Left lung (tissue), 10 donors: ENCODE measurements around the gene CLEC7A. TPM values are rescaled to one million over a fixed set of nuclear protein-coding genes. Genes with fewer than 3 reads are reported as not detected.

Source experiments
- ATAC-seq: fragments of 200-7000 bp; cut with Tn5 transposase; one replicate; pipeline ENCODE4 v1.9.1; 2020; ENCODE audit warnings: moderate library complexity
- DNase-seq, 4 donors: peaks; one replicate each; pipeline ENCODE4 v3.0.0-alpha.2; 2013 to 2020
- H3K27ac ChIP-seq, 2 donors: fragments of 200-600 bp; sonication (generic) in 1 of 2; one replicate each; pipeline versions ENCODE4 v1.5.0 to v1.8.0; 2020 to 2021
- H3K27me3 ChIP-seq, 2 donors: fragments of 200-600 bp; sonication (generic) in 1 of 2; one replicate each; pipeline versions ENCODE4 v1.5.0 to v1.8.0; 2020 to 2021
- H3K36me3 ChIP-seq, 2 donors: fragments of 200-600 bp; sonication (generic) in 1 of 2; one replicate each; pipeline versions ENCODE4 v1.5.0 to v1.8.0; 2020 to 2021
- H3K4me1 ChIP-seq, 2 donors: fragments of 200-600 bp; one replicate each; pipeline ENCODE4 v1.8.0; 2021
- H3K4me3 ChIP-seq, 2 donors: fragments of 200-600 bp; sonication (generic) in 1 of 2; one replicate each; pipeline versions ENCODE4 v1.5.0 to v1.8.0; 2020 to 2021; ENCODE audit warnings: mild to moderate bottlenecking in 1 of 2
- H3K9me3 ChIP-seq, 2 donors: fragments of 200-600 bp; sonication (generic) in 1 of 2; one replicate each; pipeline versions ENCODE4 v1.5.0 to v1.8.0; 2020 to 2021
- intact Hi-C, 2 donors: fragments of 100-400 bp; cut with DNase I; formaldehyde crosslinking; loops; one replicate each; pipeline versions ENCODE4 v1.11.2 to v1.14.2; 2022
- polyA plus RNA-seq, 6 donors: library from polyadenylated mRNA; unstranded; fragments of 120-200 nt; gene quantifications; one replicate each; pipeline ENCODE4 v1.2.1, GENCODE V29; 2013; ENCODE audit not compliant: insufficient read length in 6 of 6
- total RNA-seq, 2 donors: library from RNA; stranded (reverse); fragmentation: NEBNext Ultra II Directional; extraction: Animal tissue kit (Norgen Biotek cat#: 25700); gene quantifications; one replicate each; pipeline ENCODE4 v1.2.1, GENCODE V29; 2021
- TF ChIP-seq, protein P1 (sequence below), 2 donors: fragments of 200-600 bp; sonication (generic) in 1 of 2; IDR thresholded peaks; one replicate each; pipeline versions ENCODE4 v1.5.0 to v1.8.0; 2021; ENCODE audit warnings: antibody characterized with exemption in 2 of 2
- donor health status: DM: no; HTN: yes; CAD: no.
- donor health status: DM: no; HTN: no; CAD: no.

The CLEC7A gene
- total and polyA plus RNA-seq, 8 donors: 3.3 to 75.7 (median 3.9) TPM

GRCh38 chr12:10174986-10175614, 45.1 kb upstream of the CLEC7A start:
- ATAC-seq (no peak), DNase-seq (no peak)
- H3K36me3 ChIP-seq: no peaks in the 10 kb centered on the region
- intact Hi-C loops: no loop called here
- peaks cover 0 to 12% of the 10 kb centered on the region in 2 donors for H3K4me1 ChIP-seq
- no peak overlapping the region for H3K4me3 ChIP-seq
- TF ChIP-seq, protein P1, sequence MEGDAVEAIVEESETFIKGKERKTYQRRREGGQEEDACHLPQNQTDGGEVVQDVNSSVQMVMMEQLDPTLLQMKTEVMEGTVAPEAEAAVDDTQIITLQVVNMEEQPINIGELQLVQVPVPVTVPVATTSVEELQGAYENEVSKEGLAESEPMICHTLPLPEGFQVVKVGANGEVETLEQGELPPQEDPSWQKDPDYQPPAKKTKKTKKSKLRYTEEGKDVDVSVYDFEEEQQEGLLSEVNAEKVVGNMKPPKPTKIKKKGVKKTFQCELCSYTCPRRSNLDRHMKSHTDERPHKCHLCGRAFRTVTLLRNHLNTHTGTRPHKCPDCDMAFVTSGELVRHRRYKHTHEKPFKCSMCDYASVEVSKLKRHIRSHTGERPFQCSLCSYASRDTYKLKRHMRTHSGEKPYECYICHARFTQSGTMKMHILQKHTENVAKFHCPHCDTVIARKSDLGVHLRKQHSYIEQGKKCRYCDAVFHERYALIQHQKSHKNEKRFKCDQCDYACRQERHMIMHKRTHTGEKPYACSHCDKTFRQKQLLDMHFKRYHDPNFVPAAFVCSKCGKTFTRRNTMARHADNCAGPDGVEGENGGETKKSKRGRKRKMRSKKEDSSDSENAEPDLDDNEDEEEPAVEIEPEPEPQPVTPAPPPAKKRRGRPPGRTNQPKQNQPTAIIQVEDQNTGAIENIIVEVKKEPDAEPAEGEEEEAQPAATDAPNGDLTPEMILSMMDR (IDR thresholded peaks at IDR 0.05): no peak
- H3K27me3 ChIP-seq: no peaks in the 10 kb centered on the region
- no peak overlapping the region for H3K27ac ChIP-seq
- no peaks in the 10 kb centered on the region for H3K9me3 ChIP-seq

GRCh38 chr12:10171973-10172728, 42.2 kb upstream of the CLEC7A start, which contains the start of gene OLR1:
TSS of gene OLR1 (minus strand) at chr12:10172132. CDS start at chr12:10172077, 55 bp downstream.
- TF ChIP-seq, protein P1 (IDR thresholded peaks at IDR 0.05): no peak
- peaks cover 0 to 31% of the 10 kb centered on the region in 2 donors for H3K4me1 ChIP-seq

GRCh38 chr12:10170216-10170615, 40.2 kb upstream of the CLEC7A start:
- Histone ChIP-seq H3K4me1 (peaks cover 0 to 40% of the 10 kb centered on the region in 2 donors), H3K9me3 (no peaks in the 10 kb centered on the region), H3K27me3 (no peaks in the 10 kb centered on the region), H3K36me3 (no peaks in the 10 kb centered on the region), H3K27ac (peak overlapping the region; percentile 0 to 81), H3K4me3 (peak overlapping the region in 1 of 2 donors; percentile 25)
- DNase-seq: no peak
- TF ChIP-seq, protein P1 (IDR thresholded peaks at IDR 0.05): no peak
- no peak for ATAC-seq
- intact Hi-C loops: no loop called here

More at GRCh38 chr12:10171973-10172728, 42.2 kb upstream of the CLEC7A start, which contains the start of gene OLR1:
- H3K36me3 ChIP-seq: no peaks in the 10 kb centered on the region
- peak within 1 kb of the TSS; percentile 30 to 81 for H3K27ac ChIP-seq
- H3K9me3 ChIP-seq: no peaks in the 10 kb centered on the region
- H3K4me3 ChIP-seq: peak within 1 kb of the TSS in 1 of 2 donors; percentile 25
- DNase-seq: no peak
- no peaks in the 10 kb centered on the region for H3K27me3 ChIP-seq
- ATAC-seq: peak; percentile 12
- intact Hi-C loops: no loop called here

DNA sequence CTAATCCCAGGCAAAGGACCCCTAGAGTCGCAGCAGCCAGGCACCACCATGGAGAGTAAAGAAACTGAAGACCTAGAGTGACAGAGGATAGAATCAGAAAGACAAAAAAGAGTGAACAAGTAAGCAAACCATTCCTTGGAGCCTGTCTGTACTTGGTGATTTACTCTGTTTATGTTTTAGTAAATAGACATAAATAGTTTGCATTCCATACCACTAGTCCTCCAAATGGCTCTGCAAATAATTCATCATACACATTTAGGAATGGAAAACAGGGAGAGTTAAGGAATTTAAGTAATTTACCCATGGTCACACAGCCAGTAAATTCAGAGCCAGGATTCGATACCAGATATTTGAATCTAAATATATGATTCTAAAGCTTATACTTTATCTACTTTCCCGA, 39.1 kb upstream of the CLEC7A start:
- H3K36me3 ChIP-seq: no peaks in the 10 kb centered on the region
- TF ChIP-seq, protein P1 (IDR thresholded peaks at IDR 0.05): no peak
- peak overlapping the region; percentile 0 to 81 for H3K27ac ChIP-seq
- peaks cover 0 to 40% of the 10 kb centered on the region in 2 donors for H3K4me1 ChIP-seq
- ATAC-seq (no peak), DNase-seq (no peak)
- no peaks in the 10 kb centered on the region for H3K27me3 ChIP-seq
- H3K4me3 ChIP-seq: peak overlapping the region in 1 of 2 donors; percentile 25
- intact Hi-C loops: no loop called here
- no peaks in the 10 kb centered on the region for H3K9me3 ChIP-seq

- Histone ChIP-seq H3K4me1 (peaks cover 0 to 40% of the 10 kb centered on the region in 2 donors), H3K4me3 (no peak overlapping the region), H3K9me3 (no peaks in the 10 kb centered on the region), H3K27me3 (no peaks in the 10 kb centered on the region), H3K36me3 (no peaks in the 10 kb centered on the region), H3K27ac (peak overlapping the region; percentile 67 to 81)
- peak; percentile 70 for ATAC-seq
- DNase-seq: no peak
- intact Hi-C loops: no loop called here
- TF ChIP-seq, protein P1 (IDR thresholded peaks at IDR 0.05): no peak
Measured at GRCh38 chr12:10167599-10167998, 37.6 kb upstream of the CLEC7A start.
